HG03520 (cell line): ENCODE results near the gene ADH4.
A peak's percentile ranks its signal among the peaks of the same experiment; 100 is the strongest.
"Not testable (repeated sequence)": the region's sequence is repeated elsewhere in the genome, so short reads cannot be mapped to it uniquely, and the experiment has no call there.

ENCODE experiments used
- ATAC-seq: cut with Tn5 transposase; IDR thresholded peaks from one replicate; pipeline ENCODE4 v1.9.1; 2021; ENCODE audit warnings: mild to moderate bottlenecking, moderate library complexity; ENCODE audit not compliant: unreplicated experiment

The ADH4 gene

GRCh38 chr4:99135541-99136162 is 8.4 kb downstream of the ADH4 start:
- no peak for ATAC-seq

- no peak for ATAC-seq
Measured at GRCh38 chr4:99134586-99134985, 9.5 kb downstream of the ADH4 start.

GRCh38 chr4:99131378-99131777 is 12.7 kb downstream of the ADH4 start:
- no peak for ATAC-seq

- no peak for ATAC-seq
Measured at GRCh38 chr4:99126376-99126775, 17.7 kb downstream of the ADH4 start.

GRCh38 chr4:99121008-99121407 is 23.1 kb downstream of the ADH4 start:
- ATAC-seq, result no peak

- no peak for ATAC-seq
Measured at GRCh38 chr4:99120501-99120900, 23.6 kb downstream of the ADH4 start.

- no peak for ATAC-seq
Measured at GRCh38 chr4:99117876-99118693, 26.0 kb downstream of the ADH4 start.

- ATAC-seq, result not testable (repeated sequence)
Measured at GRCh38 chr4:99117122-99117841, 26.8 kb downstream of the ADH4 start.

GRCh38 chr4:99109286-99109685 is 34.8 kb downstream of the ADH4 start:
- not testable (repeated sequence) for ATAC-seq

GRCh38 chr4:99104153-99104552 is 39.9 kb downstream of the ADH4 start:
- ATAC-seq, result no peak

GRCh38 chr4:99103166-99103565 is 40.9 kb downstream of the ADH4 start:
- no peak for ATAC-seq

GRCh38 chr4:99102634-99103033 is 41.5 kb downstream of the ADH4 start:
- no peak for ATAC-seq

GRCh38 chr4:99100876-99101275 is 43.2 kb downstream of the ADH4 start:
- ATAC-seq, result no peak

GRCh38 chr4:99099814-99100213 is 44.3 kb downstream of the ADH4 start:
- not testable (repeated sequence) for ATAC-seq

- ATAC-seq, result no peak
Measured at GRCh38 chr4:99099311-99099710, 44.8 kb downstream of the ADH4 start.

GRCh38 chr4:99091841-99092240 is 52.3 kb downstream of the ADH4 start:
- not testable (repeated sequence) for ATAC-seq

GRCh38 chr4:99091216-99091575 is 52.9 kb downstream of the ADH4 start:
- no peak for ATAC-seq

GRCh38 chr4:99090481-99091215 is 53.4 kb downstream of the ADH4 start:
- no peak for ATAC-seq

GRCh38 chr4:99088481-99089365 is 55.4 kb downstream of the ADH4 start, which contains the start of gene ADH5:
ADH5 (minus strand) TSS chr4:99088788; CDS start chr4:99088700, 88 bp downstream.
- ATAC-seq, result peak; percentile 90

- ATAC-seq, result peak; percentile 22
Measured at GRCh38 chr4:99088023-99088449, 56.1 kb downstream of the ADH4 start.
